ENCODE measurements around the gene ZPR1.

- TF ChIP-seq POLR2A (IDR thresholded peaks at IDR 0.05): no peak
- TF ChIP-seq, protein P1, sequence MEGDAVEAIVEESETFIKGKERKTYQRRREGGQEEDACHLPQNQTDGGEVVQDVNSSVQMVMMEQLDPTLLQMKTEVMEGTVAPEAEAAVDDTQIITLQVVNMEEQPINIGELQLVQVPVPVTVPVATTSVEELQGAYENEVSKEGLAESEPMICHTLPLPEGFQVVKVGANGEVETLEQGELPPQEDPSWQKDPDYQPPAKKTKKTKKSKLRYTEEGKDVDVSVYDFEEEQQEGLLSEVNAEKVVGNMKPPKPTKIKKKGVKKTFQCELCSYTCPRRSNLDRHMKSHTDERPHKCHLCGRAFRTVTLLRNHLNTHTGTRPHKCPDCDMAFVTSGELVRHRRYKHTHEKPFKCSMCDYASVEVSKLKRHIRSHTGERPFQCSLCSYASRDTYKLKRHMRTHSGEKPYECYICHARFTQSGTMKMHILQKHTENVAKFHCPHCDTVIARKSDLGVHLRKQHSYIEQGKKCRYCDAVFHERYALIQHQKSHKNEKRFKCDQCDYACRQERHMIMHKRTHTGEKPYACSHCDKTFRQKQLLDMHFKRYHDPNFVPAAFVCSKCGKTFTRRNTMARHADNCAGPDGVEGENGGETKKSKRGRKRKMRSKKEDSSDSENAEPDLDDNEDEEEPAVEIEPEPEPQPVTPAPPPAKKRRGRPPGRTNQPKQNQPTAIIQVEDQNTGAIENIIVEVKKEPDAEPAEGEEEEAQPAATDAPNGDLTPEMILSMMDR (IDR thresholded peaks at IDR 0.05): no peak
These were observed 62.2 kb downstream of the ZPR1 start for GRCh38 chr11:116725434-116726221.
